ENCODE data around the gene LRR1. TPM values are rescaled to one million over a fixed set of nuclear protein-coding genes. Genes with fewer than 3 reads are reported as not detected.
A peak's percentile ranks its signal among the peaks of the same experiment; 100 is the strongest.

Gene LRR1
- total RNA-seq, 1 experiment from 2014 or later = 34.8 TPM

- H3K36me3 ChIP-seq (ENCODE audit: control insufficient read depth, insufficient read depth, low read length) = no peaks in the 10 kb centered on the region
- Mint-ChIP-seq H3K36me3 (ENCODE audit: insufficient read depth, unreplicated experiment) (peaks cover 77% of the 10 kb centered on the region), H3K27ac (ENCODE audit: unreplicated experiment) (peak overlapping the region; percentile 93), H3K4me1 (ENCODE audit: low read depth, unreplicated experiment) (peaks cover 16% of the 10 kb centered on the region), H3K27me3 (ENCODE audit: insufficient read depth, unreplicated experiment) (no peaks in the 10 kb centered on the region), H3K4me3 (ENCODE audit: unreplicated experiment) (peak overlapping the region; percentile 91), H3K9me3 (ENCODE audit: unreplicated experiment) (no peaks in the 10 kb centered on the region)
- CTCF ChIA-PET = interaction anchor here (0.6 to 2.0 kb wide), 7 partner anchors 11 to 483 kb away, joined by 3 to 12 read pairs (median 4); partner anchors contain the start of genes DNAAF2, LRR1 and RPS29
- peaks cover 27% of the 10 kb centered on the region for H3K4me1 ChIP-seq
- no peak for TF ChIP-seq CTCF (IDR thresholded peaks at IDR 0.05; ENCODE audit: insufficient read depth in 1 of 2, low read depth in 1 of 2, low read length in 1 of 2, severe bottlenecking in 1 of 2, unreplicated experiment in 1 of 2)
- peak overlapping the region; percentile 84 for H3K4me3 ChIP-seq (ENCODE audit: low read depth, low read length)
- POLR2A ChIA-PET = interaction anchor here (1.6 to 2.7 kb wide), 5 partner anchors 11 to 147 kb away, joined by 11 to 28 read pairs (median 15); partner anchors contain the start of genes KLHDC2 and RPS29
- H3K9me3 ChIP-seq = no peaks in the 10 kb centered on the region
- intact Hi-C loops (cut with micrococcal nuclease; ENCODE audit: unreplicated experiment) = no loop called here
- BruUV-seq (replicated peaks) = no TSS peak
- DNase-seq = peak; percentile 74 to 75
- H3K27me3 ChIP-seq (replicated peaks; ENCODE audit: control insufficient read depth, insufficient read depth, low read length) = no peaks in the 10 kb centered on the region
Observed at GRCh38 chr14:49621114-49621881, 22.6 kb downstream of the LRR1 start.

GRCh38 chr14:49622022-49622607, 23.4 kb downstream of the LRR1 start:
- no peak for TF ChIP-seq CTCF (IDR thresholded peaks at IDR 0.05; ENCODE audit: insufficient read depth in 1 of 2, low read depth in 1 of 2, low read length in 1 of 2, severe bottlenecking in 1 of 2, unreplicated experiment in 1 of 2)
- intact Hi-C loops (cut with micrococcal nuclease; ENCODE audit: unreplicated experiment) = no loop called here
- Histone ChIP-seq H3K4me1 (peaks cover 24% of the 10 kb centered on the region), H3K4me3 (ENCODE audit: low read depth, low read length) (peak overlapping the region; percentile 84), H3K36me3 (ENCODE audit: control insufficient read depth, insufficient read depth, low read length) (no peaks in the 10 kb centered on the region), H3K9me3 (no peaks in the 10 kb centered on the region), H3K27me3 (replicated peaks; ENCODE audit: control insufficient read depth, insufficient read depth, low read length) (no peaks in the 10 kb centered on the region)
- H3K36me3 Mint-ChIP-seq (ENCODE audit: insufficient read depth, unreplicated experiment) = peaks cover 72% of the 10 kb centered on the region
- H3K27ac Mint-ChIP-seq (ENCODE audit: unreplicated experiment) = peak overlapping the region; percentile 93
- POLR2A ChIA-PET = interaction anchor here (2.2 to 2.7 kb wide), 2 partner anchors 10 to 12 kb away, joined by 11 to 28 read pairs; no protein-coding TSS in a partner anchor
- BruUV-seq (replicated peaks) = no TSS peak
- H3K27me3 Mint-ChIP-seq (ENCODE audit: insufficient read depth, unreplicated experiment) = no peaks in the 10 kb centered on the region
- CTCF ChIA-PET = interaction anchor here (0.8 to 1.3 kb wide), 2 partner anchors 10 to 12 kb away, joined by 4 read pairs; no protein-coding TSS in a partner anchor
- H3K4me3 Mint-ChIP-seq (ENCODE audit: unreplicated experiment) = peak overlapping the region; percentile 91
- H3K4me1 Mint-ChIP-seq (ENCODE audit: low read depth, unreplicated experiment) = peaks cover 16% of the 10 kb centered on the region
- H3K9me3 Mint-ChIP-seq (ENCODE audit: unreplicated experiment) = no peaks in the 10 kb centered on the region
- no peak for DNase-seq

GRCh38 chr14:49623387-49623786, 24.6 kb downstream of the LRR1 start:
- CTCF ChIA-PET = interaction anchor here (1.1 to 1.2 kb wide), 2 partner anchors 11 to 12 kb away, joined by 3 to 7 read pairs; partner anchors contain the start of gene DNAAF2

More at GRCh38 chr14:49623387-49623786, 24.6 kb downstream of the LRR1 start:
- Mint-ChIP-seq H3K36me3 (ENCODE audit: insufficient read depth, unreplicated experiment) (peaks cover 70% of the 10 kb centered on the region), H3K27ac (ENCODE audit: unreplicated experiment) (no peak overlapping the region), H3K4me1 (ENCODE audit: low read depth, unreplicated experiment) (peaks cover 6% of the 10 kb centered on the region), H3K9me3 (ENCODE audit: unreplicated experiment) (no peaks in the 10 kb centered on the region), H3K27me3 (ENCODE audit: insufficient read depth, unreplicated experiment) (no peaks in the 10 kb centered on the region), H3K4me3 (ENCODE audit: unreplicated experiment) (no peak overlapping the region)
- POLR2A ChIA-PET = interaction anchor here (1.4 to 1.7 kb wide), 2 partner anchors 11 to 37 kb away, joined by 3 to 20 read pairs; partner anchors contain the start of gene RPS29
- DNase-seq = no peak
- no TSS peak for BruUV-seq (replicated peaks)
- Histone ChIP-seq H3K27me3 (replicated peaks; ENCODE audit: control insufficient read depth, insufficient read depth, low read length) (no peaks in the 10 kb centered on the region), H3K4me1 (peaks cover 19% of the 10 kb centered on the region), H3K9me3 (no peaks in the 10 kb centered on the region), H3K36me3 (ENCODE audit: control insufficient read depth, insufficient read depth, low read length) (no peaks in the 10 kb centered on the region), H3K4me3 (ENCODE audit: low read depth, low read length) (no peak overlapping the region)
- intact Hi-C loops (cut with micrococcal nuclease; ENCODE audit: unreplicated experiment) = no loop called here
- TF ChIP-seq CTCF (IDR thresholded peaks at IDR 0.05; ENCODE audit: insufficient read depth in 1 of 2, low read depth in 1 of 2, low read length in 1 of 2, severe bottlenecking in 1 of 2, unreplicated experiment in 1 of 2) = no peak
